Spleen (tissue), 11 donors: ENCODE results near the gene PRR33. TPM values are rescaled to one million over a fixed set of nuclear protein-coding genes. Genes with fewer than 3 reads are reported as not detected.

ENCODE experiments used
- DNase-seq: peaks from one replicate; pipeline ENCODE4 v3.0.0-alpha.2; 2020
- H3K27ac ChIP-seq, 8 donors: fragments of 200-600 bp; sonication (generic) in 7 of 8; 1 replicate in 4 of 8; 2 replicates in 4 of 8; pipeline versions ENCODE4 v1.5.0 to v1.8.0; 2016 to 2021; ENCODE audit warnings: inconsistent platforms in 4 of 8, mild to moderate bottlenecking in 4 of 8, moderate library complexity in 1 of 8
- H3K27me3 ChIP-seq, 7 donors: fragments of 200-600 bp; sonication (generic) in 6 of 7; replicated peaks in 1 of 7; 1 replicate in 4 of 7; 2 replicates in 3 of 7; pipeline versions ENCODE4 v1.5.0 to v1.8.0; 2016 to 2021; ENCODE audit warnings: inconsistent platforms in 3 of 7, mild to moderate bottlenecking in 1 of 7
- H3K36me3 ChIP-seq, 6 donors: fragments of 200-600 bp; sonication (generic) in 5 of 6; 1 replicate in 4 of 6; 2 replicates in 2 of 6; pipeline versions ENCODE4 v1.5.0 to v1.8.0; 2016 to 2021; ENCODE audit warnings: inconsistent platforms in 2 of 6
- H3K4me1 ChIP-seq, 6 donors: fragments of 200-600 bp; sonication (generic) in 5 of 6; 1 replicate in 3 of 6; 2 replicates in 3 of 6; pipeline versions ENCODE4 v1.5.0 to v1.8.0; 2016 to 2021; ENCODE audit warnings: inconsistent platforms in 3 of 6
- H3K4me3 ChIP-seq, 8 donors: fragments of 200-600 bp; sonication (generic) in 7 of 8; 1 replicate in 4 of 8; 2 replicates in 4 of 8; pipeline versions ENCODE4 v1.5.0 to v1.8.0; 2016 to 2021; ENCODE audit warnings: inconsistent platforms in 4 of 8, mild to moderate bottlenecking in 4 of 8, moderate library complexity in 2 of 8
- H3K9me3 ChIP-seq, 8 donors: fragments of 200-600 bp; sonication (generic) in 7 of 8; 1 replicate in 4 of 8; 2 replicates in 4 of 8; pipeline versions ENCODE4 v1.5.0 to v1.8.0; 2016 to 2021; ENCODE audit warnings: inconsistent platforms in 4 of 8
- POLR2A ChIP-seq, 3 donors: fragments of 450-650 bp; IDR thresholded peaks; one replicate each; pipeline ENCODE4 v1.5.1; 2017; ENCODE audit warnings: antibody characterized with exemption in 3 of 3, mild to moderate bottlenecking in 1 of 3
- POLR2AphosphoS5 ChIP-seq, 3 donors: sonication (generic); formaldehyde crosslinking; IDR thresholded peaks; one replicate each; pipeline ENCODE4 v1.5.1; 2017; ENCODE audit warnings: antibody characterized with exemption in 3 of 3
- WGBS, 5 donors: extraction: QIAGEN DNeasy Blood & Tissue Kit in 3 of 5; methylation state at CpG; one replicate each; pipeline versions ENCODE4 v1.1.5 to v1.1.7; 2013 to 2018; 5-methylcytosine and 5-hydroxymethylcytosine counted together
- intact Hi-C: fragments of 100-400 bp; cut with DNase I; formaldehyde crosslinking; loops from one replicate; pipeline ENCODE4 v1.15.0; 2023; ENCODE audit warnings: low total_unique reads
- polyA plus RNA-seq, 3 donors: library from polyadenylated mRNA; stranded (reverse); fragments of 200-250 nt; gene quantifications; one replicate each; pipeline ENCODE4 v1.2.1, GENCODE V29; 2013
- total RNA-seq, 7 donors: library from RNA; depleted of rRNA in 3 of 7; stranded (reverse); fragments of >200 nt in 3 of 7; fragmentation: NEBNext Ultra II Directional in 4 of 7; extraction: Animal tissue kit (Norgen Biotek cat#: 25700) in 4 of 7; gene quantifications; one replicate each; pipeline versions ENCODE4 v1.1.0 to v1.2.1, GENCODE V29; 2016 to 2021
- TF ChIP-seq, protein P1 (sequence below), 11 experiments: fragments of 200-600 bp in 7 of 11; fragments of 450-650 bp in 4 of 11; sonication (generic) in 4 of 11; IDR thresholded peaks in 8 of 11; conservative IDR thresholded peaks in 3 of 11; 1 replicate in 7 of 11; 2 replicates in 4 of 11; pipeline versions ENCODE4 v1.4.0 to v1.8.0; 2016 to 2021; ENCODE audit warnings: antibody characterized with exemption in 11 of 11, inconsistent platforms in 4 of 11, mild to moderate bottlenecking in 1 of 11
- donor health status: healthy with polysubstance abuse.
- donor health status: DM: no; HTN: no; CAD: no; lungs with moderate emphysema.
- donor health status: DM: no; HTN: no; CAD: no.
- donor health status: Bipolar disorder and iron deficiency.
- donor health status: healthy.
- donor health status: DM: no; HTN: no; CAD: no.
- donor health status: DM: yes; HTN: yes; CAD: no.

Gene PRR33
- total and polyA plus RNA-seq, 10 donors: 0.03 to 0.64 (median 0.20) TPM; not detected in 7

DNA sequence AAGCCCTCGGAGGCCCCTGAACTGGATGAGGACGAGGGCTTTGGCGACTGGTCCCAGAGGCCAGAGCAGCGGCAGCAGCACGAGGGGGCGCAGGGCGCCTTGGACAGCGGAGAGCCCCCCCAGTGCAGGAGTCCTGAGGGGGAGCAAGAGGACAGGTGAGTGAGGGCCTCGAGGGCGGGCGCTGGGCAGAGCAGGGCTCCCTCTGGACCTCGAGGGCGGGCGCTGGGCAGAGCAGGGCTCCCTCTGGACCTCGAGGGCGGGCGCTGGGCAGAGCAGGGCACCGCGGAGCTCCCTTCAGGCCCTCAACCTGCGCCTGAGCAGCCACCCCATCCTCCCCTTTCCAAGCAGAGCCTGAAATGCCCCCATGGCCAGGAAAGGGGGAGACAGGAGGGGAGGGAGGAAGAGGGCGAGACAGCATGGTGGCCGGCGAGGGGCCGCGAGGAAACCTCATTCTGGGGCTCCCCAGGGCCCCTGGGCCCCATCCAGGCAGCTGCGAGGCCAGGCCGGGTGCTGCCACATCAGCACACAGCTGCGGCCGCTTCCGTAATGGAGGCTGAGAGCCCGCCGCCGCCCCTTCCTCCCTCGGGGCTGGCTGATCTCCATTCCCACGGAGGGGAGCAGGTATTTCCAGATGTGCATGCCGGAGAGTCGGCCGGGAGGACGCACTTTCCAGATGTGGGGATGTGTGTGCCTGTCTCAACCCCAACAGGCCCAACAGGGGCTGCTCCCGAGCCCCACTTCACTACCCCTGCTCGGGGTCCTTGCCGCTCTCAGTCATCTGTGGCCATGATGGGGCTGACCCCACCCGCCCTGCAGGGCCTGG, 10.0 kb downstream of the PRR33 start:
- peak overlapping the region; percentile 48 to 86 (median 66) for H3K27ac ChIP-seq
- no peaks in the 10 kb centered on the region for H3K27me3 ChIP-seq
- intact Hi-C loops: loop anchor here (5.0 kb wide), 1 partner anchor 36 kb away; the partner anchor contains the start of gene TNNT3
- TF ChIP-seq POLR2AphosphoS5 (IDR thresholded peaks at IDR 0.05): peak; percentile 19 to 63 (median 57)
- TF ChIP-seq, protein P1, sequence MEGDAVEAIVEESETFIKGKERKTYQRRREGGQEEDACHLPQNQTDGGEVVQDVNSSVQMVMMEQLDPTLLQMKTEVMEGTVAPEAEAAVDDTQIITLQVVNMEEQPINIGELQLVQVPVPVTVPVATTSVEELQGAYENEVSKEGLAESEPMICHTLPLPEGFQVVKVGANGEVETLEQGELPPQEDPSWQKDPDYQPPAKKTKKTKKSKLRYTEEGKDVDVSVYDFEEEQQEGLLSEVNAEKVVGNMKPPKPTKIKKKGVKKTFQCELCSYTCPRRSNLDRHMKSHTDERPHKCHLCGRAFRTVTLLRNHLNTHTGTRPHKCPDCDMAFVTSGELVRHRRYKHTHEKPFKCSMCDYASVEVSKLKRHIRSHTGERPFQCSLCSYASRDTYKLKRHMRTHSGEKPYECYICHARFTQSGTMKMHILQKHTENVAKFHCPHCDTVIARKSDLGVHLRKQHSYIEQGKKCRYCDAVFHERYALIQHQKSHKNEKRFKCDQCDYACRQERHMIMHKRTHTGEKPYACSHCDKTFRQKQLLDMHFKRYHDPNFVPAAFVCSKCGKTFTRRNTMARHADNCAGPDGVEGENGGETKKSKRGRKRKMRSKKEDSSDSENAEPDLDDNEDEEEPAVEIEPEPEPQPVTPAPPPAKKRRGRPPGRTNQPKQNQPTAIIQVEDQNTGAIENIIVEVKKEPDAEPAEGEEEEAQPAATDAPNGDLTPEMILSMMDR (IDR thresholded peaks at IDR 0.05 in 8 of 11, conservative IDR thresholded peaks at IDR 0.05 in 3 of 11): no peak
- 54 to 67% (median 58%) methylated on average over 19 to 43 of the region's 43 CpGs for WGBS, 5 donors
- peak; percentile 91 for DNase-seq
- H3K4me3 ChIP-seq: peak overlapping the region in 1 of 8 donors; percentile 34
- H3K9me3 ChIP-seq: no peaks in the 10 kb centered on the region
- peaks cover 0 to 96% (median 52%) of the 10 kb centered on the region in 6 donors for H3K36me3 ChIP-seq
- peaks cover 30 to 66% (median 63%) of the 10 kb centered on the region in 6 donors for H3K4me1 ChIP-seq

DNA sequence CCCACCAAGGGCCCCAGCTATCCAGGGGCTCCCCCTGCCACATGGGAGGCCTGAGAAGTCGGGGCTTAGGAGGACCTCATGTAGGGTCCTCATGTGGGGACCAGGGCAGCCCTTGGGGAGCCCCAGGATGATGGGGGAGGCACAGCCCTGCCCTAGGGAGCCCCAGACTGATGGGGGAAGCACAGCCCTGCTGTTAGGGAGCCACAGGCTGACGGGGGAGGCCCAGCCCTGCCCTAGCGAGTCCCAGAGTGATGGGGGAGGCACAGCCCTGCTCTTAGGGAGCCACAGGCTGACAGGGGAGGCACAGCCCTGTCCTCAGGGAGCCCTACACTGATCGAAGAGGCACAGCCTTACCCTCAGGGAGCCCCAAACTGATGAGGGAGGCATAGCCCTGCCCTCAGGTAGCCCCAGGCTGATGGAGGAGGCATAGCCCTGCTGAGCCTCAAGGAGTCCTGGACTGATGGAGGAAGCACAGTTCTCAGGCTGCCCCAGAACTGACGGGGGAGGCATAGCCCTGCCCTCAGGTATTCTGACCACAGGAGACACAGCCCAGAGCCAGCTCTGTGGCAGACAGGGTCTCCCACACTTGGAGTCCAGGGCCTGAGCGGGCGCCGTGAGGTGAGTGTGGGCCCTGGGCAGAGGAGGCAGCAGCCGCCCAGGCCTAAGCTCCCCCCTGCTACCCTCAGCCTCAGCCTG, 10.8 kb downstream of the PRR33 start:
- H3K4me3 ChIP-seq: peak overlapping the region in 1 of 8 donors; percentile 34
- no peak for TF ChIP-seq POLR2AphosphoS5 (IDR thresholded peaks at IDR 0.05)
- TF ChIP-seq, protein P1 (IDR thresholded peaks at IDR 0.05 in 8 of 11, conservative IDR thresholded peaks at IDR 0.05 in 3 of 11): peak in 1 of 11 experiments; percentile 15
- TF ChIP-seq POLR2A (IDR thresholded peaks at IDR 0.05): no peak
- H3K36me3 ChIP-seq: peaks cover 0 to 96% (median 44%) of the 10 kb centered on the region in 6 donors
- no peaks in the 10 kb centered on the region for H3K9me3 ChIP-seq
- H3K27me3 ChIP-seq: no peaks in the 10 kb centered on the region
- WGBS, 5 donors: 71 to 83% (median 82%) methylated on average over 1 to 9 of the region's 9 CpGs
- intact Hi-C loops: loop anchor here (5.0 kb wide), 1 partner anchor 36 kb away; the partner anchor contains the start of gene TNNT3
- peak overlapping the region; percentile 35 to 86 (median 66) for H3K27ac ChIP-seq
- DNase-seq: peak; percentile 69
- peaks cover 34 to 74% (median 70%) of the 10 kb centered on the region in 6 donors for H3K4me1 ChIP-seq

DNA sequence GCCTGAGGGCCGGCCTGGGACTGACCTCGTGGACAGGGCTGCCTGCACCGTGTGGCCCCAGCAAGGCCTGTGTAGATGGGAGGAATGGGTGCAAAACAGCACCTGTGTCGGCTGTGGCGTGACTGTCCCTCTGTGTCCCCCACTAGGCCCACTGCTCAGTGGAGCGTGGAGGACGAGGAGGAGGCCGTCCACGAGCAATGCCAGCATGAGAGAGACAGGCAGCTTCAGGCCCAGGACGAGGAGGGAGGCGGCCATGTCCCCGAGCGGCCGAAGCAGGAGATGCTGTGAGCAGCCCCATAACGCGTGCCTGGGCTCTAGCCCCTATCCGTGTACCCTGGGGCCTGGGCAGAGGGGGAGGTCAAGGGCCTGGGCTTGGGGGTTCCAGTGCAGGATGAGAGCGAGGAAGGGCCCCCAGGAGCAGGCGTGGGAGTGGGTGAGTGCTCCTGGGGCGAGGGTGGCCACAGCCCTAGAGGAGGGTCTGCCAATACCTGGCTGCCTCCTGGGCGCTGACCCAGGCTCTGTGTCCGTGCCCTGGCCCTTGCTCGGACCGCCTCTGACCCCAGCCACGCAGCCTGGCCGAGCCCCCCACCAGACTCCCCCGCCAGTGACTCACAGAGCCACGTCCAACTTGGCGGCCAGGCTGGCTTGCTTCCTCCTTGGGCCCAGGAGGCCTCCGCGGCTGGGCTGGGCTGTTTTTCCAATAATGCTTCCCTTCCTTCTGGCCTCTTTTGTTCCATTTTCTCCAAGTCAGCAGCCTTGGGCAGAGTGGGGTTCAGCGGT, 11.6 kb downstream of the PRR33 start:
- peak; percentile 83 for DNase-seq

More for the DNA sequence above, 11.6 kb downstream of the PRR33 start:
- intact Hi-C loops: loop anchor here (5.0 kb wide), 1 partner anchor 37 kb away; the partner anchor contains the start of gene TNNT3
- H3K4me3 ChIP-seq: no peak overlapping the region
- TF ChIP-seq, protein P1 (IDR thresholded peaks at IDR 0.05 in 8 of 11, conservative IDR thresholded peaks at IDR 0.05 in 3 of 11): peak in 1 of 11 experiments; percentile 2
- TF ChIP-seq POLR2A (IDR thresholded peaks at IDR 0.05) (no peak), POLR2AphosphoS5 (IDR thresholded peaks at IDR 0.05) (peak in 2 of 3 donors; percentile 45 to 65)
- no peaks in the 10 kb centered on the region for H3K27me3 ChIP-seq
- peak overlapping the region; percentile 35 to 86 (median 66) for H3K27ac ChIP-seq
- H3K36me3 ChIP-seq: peaks cover 0 to 96% (median 37%) of the 10 kb centered on the region in 6 donors
- H3K4me1 ChIP-seq: peaks cover 37 to 82% (median 73%) of the 10 kb centered on the region in 6 donors
- WGBS, 5 donors: 74 to 83% (median 76%) methylated on average over 28 to 32 of the region's 32 CpGs
- H3K9me3 ChIP-seq: no peaks in the 10 kb centered on the region
